SU-DHL-6 (cell line): Measurements from ENCODE around the gene FNIP2.

Experiments used
- H2AFZ ChIP-seq: fragments of 200-600 bp; sonication (generic); 2 replicates; pipeline ENCODE4 v1.6.1; 2014; ENCODE audit warnings: low read depth, mild to moderate bottlenecking, moderate library complexity, mixed read lengths, antibody characterized with exemption, low read length; ENCODE audit not compliant: severe bottlenecking
- H3F3A ChIP-seq: fragments of 200-600 bp; shearing (Covaris generic); 2 replicates; pipeline ENCODE4 v1.6.0; 2016; ENCODE audit warnings: antibody characterized with exemption, mild to moderate bottlenecking; ENCODE audit not compliant: insufficient read depth
- H3K27ac ChIP-seq: fragments of 200-600 bp; sonication (generic); 2 replicates; pipeline ENCODE4 v1.5.1; 2016; ENCODE audit warnings: low read depth, mild to moderate bottlenecking, low read length, moderate library complexity, mixed read lengths
- H3K27me3 ChIP-seq: fragments of 200-600 bp; sonication (generic), shearing (Covaris generic); 2 replicates; pipeline ENCODE4 v1.6.0; 2014; ENCODE audit warnings: mild to moderate bottlenecking, low read length
- H3K36me3 ChIP-seq: fragments of 200-600 bp; sonication (generic); 2 replicates; pipeline ENCODE4 v1.6.1; 2014; ENCODE audit warnings: mild to moderate bottlenecking, low read length, mixed read lengths
- H3K4me2 ChIP-seq: fragments of 300-600, 200-600 bp; shearing (Covaris generic), sonication (generic); 2 replicates; pipeline ENCODE4 v1.6.0; 2014; ENCODE audit warnings: low read length, low read depth, mild to moderate bottlenecking; ENCODE audit not compliant: poor library complexity, severe bottlenecking
- H3K4me3 ChIP-seq: fragments of 200-600 bp; sonication (generic); 2 replicates; pipeline ENCODE4 v1.5.1; 2014; ENCODE audit warnings: antibody characterized with exemption, low read length, mild to moderate bottlenecking, mixed read lengths; ENCODE audit not compliant: insufficient read depth, poor library complexity, severe bottlenecking
- H3K79me2 ChIP-seq: fragments of 200-600 bp; sonication (generic); 2 replicates; pipeline ENCODE4 v1.6.1; 2014; ENCODE audit warnings: mild to moderate bottlenecking, low read length, moderate library complexity; ENCODE audit not compliant: insufficient read depth
- H3K9ac ChIP-seq: fragments of 200-600 bp; sonication (generic); 2 replicates; pipeline ENCODE4 v1.7.0; 2014; ENCODE audit warnings: mild to moderate bottlenecking, low read length
- H3K9me2 ChIP-seq: fragments of 200-600 bp; sonication (generic); replicated peaks from 2 replicates; pipeline ENCODE4 v1.6.1; 2014; ENCODE audit warnings: low read length; ENCODE audit not compliant: insufficient read depth
- H3K9me3 ChIP-seq: fragments of 200-600 bp; sonication (generic); 2 replicates; pipeline ENCODE4 v1.6.1; 2014; ENCODE audit warnings: low read length, mixed read lengths; ENCODE audit not compliant: insufficient read depth
- H4K20me1 ChIP-seq: fragments of 200-600 bp; sonication (generic); 2 replicates; pipeline ENCODE4 v1.6.1; 2014; ENCODE audit warnings: low read depth, mild to moderate bottlenecking, antibody characterized with exemption, low read length, moderate library complexity, mixed read lengths
- EZH2phosphoT487 ChIP-seq: fragments of 200-600 bp; sonication (generic), shearing (Covaris generic); conservative IDR thresholded peaks from 2 replicates; pipeline ENCODE4 v1.6.1; 2018; ENCODE audit warnings: mild to moderate bottlenecking, antibody characterized with exemption, low read length, moderate library complexity, mixed read lengths
- TF ChIP-seq, protein P1 (sequence below): fragments of 200-600 bp; sonication (generic); IDR thresholded peaks from one replicate; pipeline ENCODE4 v1.5.1; 2017; ENCODE audit warnings: antibody characterized with exemption, mild to moderate bottlenecking, low read length, moderate library complexity; ENCODE audit not compliant: insufficient read depth, poor library complexity, severe bottlenecking

The FNIP2 gene

DNA sequence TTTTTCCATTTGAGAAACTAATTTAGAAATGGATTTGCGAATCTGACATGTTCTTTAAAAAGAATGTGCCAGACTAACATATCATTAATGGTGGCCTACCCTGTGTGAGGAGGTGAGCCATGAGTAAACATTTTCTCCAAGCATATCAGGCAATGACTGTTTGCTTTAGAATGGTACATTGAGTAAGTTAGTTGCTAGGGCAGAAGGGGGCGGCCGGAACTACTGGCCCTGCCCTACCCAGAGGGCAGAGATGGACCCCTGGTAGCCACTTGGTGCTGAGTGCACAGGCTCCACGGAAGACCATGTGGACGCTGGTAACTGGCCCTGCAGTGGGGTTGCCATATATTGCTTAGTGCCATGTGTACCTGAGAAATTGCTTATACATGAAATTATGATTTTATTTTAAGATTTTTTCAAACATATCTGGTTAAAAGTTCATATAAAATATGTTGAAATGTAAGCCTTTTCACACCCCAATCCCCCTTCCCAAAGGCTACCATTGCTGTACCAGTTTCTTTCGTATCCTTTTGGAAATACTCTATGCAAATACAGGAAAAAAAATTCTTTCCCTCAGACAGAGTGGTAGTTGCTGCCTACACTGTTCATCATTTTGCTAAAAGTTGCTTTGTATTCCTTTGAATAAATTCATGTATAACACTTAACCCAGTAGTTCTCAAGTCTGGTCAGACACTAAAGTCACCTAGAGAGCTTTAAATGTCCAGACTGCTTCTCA lies 8.8 kb downstream of the FNIP2 start:
- TF ChIP-seq, protein P1, sequence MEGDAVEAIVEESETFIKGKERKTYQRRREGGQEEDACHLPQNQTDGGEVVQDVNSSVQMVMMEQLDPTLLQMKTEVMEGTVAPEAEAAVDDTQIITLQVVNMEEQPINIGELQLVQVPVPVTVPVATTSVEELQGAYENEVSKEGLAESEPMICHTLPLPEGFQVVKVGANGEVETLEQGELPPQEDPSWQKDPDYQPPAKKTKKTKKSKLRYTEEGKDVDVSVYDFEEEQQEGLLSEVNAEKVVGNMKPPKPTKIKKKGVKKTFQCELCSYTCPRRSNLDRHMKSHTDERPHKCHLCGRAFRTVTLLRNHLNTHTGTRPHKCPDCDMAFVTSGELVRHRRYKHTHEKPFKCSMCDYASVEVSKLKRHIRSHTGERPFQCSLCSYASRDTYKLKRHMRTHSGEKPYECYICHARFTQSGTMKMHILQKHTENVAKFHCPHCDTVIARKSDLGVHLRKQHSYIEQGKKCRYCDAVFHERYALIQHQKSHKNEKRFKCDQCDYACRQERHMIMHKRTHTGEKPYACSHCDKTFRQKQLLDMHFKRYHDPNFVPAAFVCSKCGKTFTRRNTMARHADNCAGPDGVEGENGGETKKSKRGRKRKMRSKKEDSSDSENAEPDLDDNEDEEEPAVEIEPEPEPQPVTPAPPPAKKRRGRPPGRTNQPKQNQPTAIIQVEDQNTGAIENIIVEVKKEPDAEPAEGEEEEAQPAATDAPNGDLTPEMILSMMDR, result no peak
- TF ChIP-seq EZH2phosphoT487, result no peak
- Histone ChIP-seq H3K9ac (0 out of 2 replicates have a peak overlapping the region, but pooled peaks have one; percentile 7), H3K9me2 (no peaks in the 10 kb centered on the region), H3K4me2 (peak overlapping the region; percentile 54), H4K20me1 (no peaks in the 10 kb centered on the region), H3F3A (no peaks in the 10 kb centered on the region), H3K27ac (no peak overlapping the region), H3K36me3 (no peaks in the 10 kb centered on the region), H3K79me2 (no peaks in the 10 kb centered on the region), H3K27me3 (no peaks in the 10 kb centered on the region), H2AFZ (peak overlapping the region; percentile 15), H3K9me3 (no peaks in the 10 kb centered on the region), H3K4me3 (no peak overlapping the region)

DNA sequence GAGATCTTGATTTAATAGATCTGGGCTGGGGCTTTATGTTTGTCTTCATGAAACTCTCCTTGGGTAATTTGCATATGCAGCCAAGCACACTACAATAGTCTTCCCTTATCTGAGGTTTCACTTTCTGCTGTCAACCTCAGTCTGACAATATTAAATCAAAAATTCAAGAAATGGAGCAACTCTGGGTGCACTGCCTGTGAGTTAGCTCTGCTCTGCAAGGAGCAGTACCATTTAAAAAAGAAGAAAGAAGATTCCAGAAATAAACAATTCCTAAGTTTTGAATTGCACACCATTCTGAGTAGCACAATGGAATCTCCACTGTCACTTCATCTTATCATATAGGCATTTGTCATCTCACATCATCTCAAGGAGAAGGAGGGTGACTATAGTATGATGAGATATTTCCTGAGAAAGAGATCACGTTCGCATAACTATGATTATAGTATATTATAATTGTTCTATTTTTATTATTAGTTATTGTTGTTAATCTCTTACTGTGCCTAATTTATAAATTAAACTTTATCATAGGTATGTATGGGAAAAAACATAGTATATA lies 9.4 kb downstream of the FNIP2 start:
- H2AFZ ChIP-seq, result peak overlapping the region; percentile 15
- no peak overlapping the region for H3K27ac ChIP-seq
- H3K27me3 ChIP-seq, result no peaks in the 10 kb centered on the region
- no peaks in the 10 kb centered on the region for H3K36me3 ChIP-seq
- no peaks in the 10 kb centered on the region for H4K20me1 ChIP-seq
- no peaks in the 10 kb centered on the region for H3F3A ChIP-seq
- no peak overlapping the region for H3K4me3 ChIP-seq
- no peaks in the 10 kb centered on the region for H3K9me3 ChIP-seq
- no peaks in the 10 kb centered on the region for H3K9me2 ChIP-seq
- H3K4me2 ChIP-seq, result peak overlapping the region; percentile 54
- no peak for TF ChIP-seq EZH2phosphoT487
- TF ChIP-seq, protein P1, result no peak
- H3K9ac ChIP-seq, result 0 out of 2 replicates have a peak overlapping the region, but pooled peaks have one; percentile 7
- no peaks in the 10 kb centered on the region for H3K79me2 ChIP-seq

DNA sequence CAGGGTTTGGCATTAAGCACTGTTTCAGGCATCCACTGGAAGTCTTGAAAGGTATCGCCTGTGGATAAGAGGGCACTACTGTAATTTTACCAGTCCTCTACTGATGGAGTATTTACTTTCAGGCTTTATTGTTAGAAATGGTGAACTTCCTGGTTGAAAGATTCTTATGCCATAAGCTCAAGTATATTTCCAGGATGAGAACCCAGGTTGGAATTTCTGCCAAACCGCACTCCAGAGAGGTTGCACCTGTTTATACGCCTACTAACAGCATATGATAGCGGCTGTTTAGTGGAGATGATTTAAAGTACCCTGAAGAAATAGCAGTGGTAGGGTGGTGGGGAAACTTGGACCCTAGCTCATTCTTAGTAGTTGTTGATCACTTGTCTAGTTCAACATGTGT lies 9.9 kb downstream of the FNIP2 start:
- no peaks in the 10 kb centered on the region for H3K79me2 ChIP-seq
- no peak for TF ChIP-seq EZH2phosphoT487
- TF ChIP-seq, protein P1, result no peak
- H3K36me3 ChIP-seq, result no peaks in the 10 kb centered on the region
- no peaks in the 10 kb centered on the region for H3K9me3 ChIP-seq
- H4K20me1 ChIP-seq, result no peaks in the 10 kb centered on the region
- H3K9ac ChIP-seq, result no peak overlapping the region
- H3K27me3 ChIP-seq, result no peaks in the 10 kb centered on the region
- H2AFZ ChIP-seq, result no peak overlapping the region
- no peaks in the 10 kb centered on the region for H3K9me2 ChIP-seq
- no peak overlapping the region for H3K27ac ChIP-seq
- no peaks in the 10 kb centered on the region for H3F3A ChIP-seq
- no peak overlapping the region for H3K4me2 ChIP-seq
- H3K4me3 ChIP-seq, result no peak overlapping the region
